Neuronal stem cell (in vitro differentiated cells): Measurements from ENCODE around the gene MLF2.

Source experiments
- DNase-seq: peaks from one replicate; pipeline ENCODE4 v3.0.0-alpha.2; 2013; ENCODE audit warnings: low spot score
- H2AFZ ChIP-seq: one replicate; pipeline ENCODE4 v1.6.1; 2013; ENCODE audit warnings: mild to moderate bottlenecking, low read length, inconsistent platforms
- H2AK5ac ChIP-seq: 2 replicates; pipeline ENCODE4 v1.6.1; 2013; ENCODE audit warnings: low read depth, mild to moderate bottlenecking, inconsistent platforms, low read length, moderate library complexity, mixed read lengths
- H2BK120ac ChIP-seq: 2 replicates; pipeline ENCODE4 v1.6.1; 2013; ENCODE audit warnings: low read depth, mild to moderate bottlenecking, inconsistent platforms, low read length, moderate library complexity, mixed read lengths
- H2BK12ac ChIP-seq: one replicate; pipeline ENCODE4 v1.6.1; 2013; ENCODE audit warnings: low read length, inconsistent platforms
- H2BK15ac ChIP-seq: 2 replicates; pipeline ENCODE4 v1.6.1; 2013; ENCODE audit warnings: mild to moderate bottlenecking, low read length, inconsistent platforms, mixed read lengths
- H2BK5ac ChIP-seq: one replicate; pipeline ENCODE4 v1.6.1; 2013; ENCODE audit warnings: inconsistent platforms, mild to moderate bottlenecking, low read length, moderate library complexity
- H3K14ac ChIP-seq: one replicate; pipeline ENCODE4 v1.6.1; 2013; ENCODE audit warnings: low read length, inconsistent platforms
- H3K18ac ChIP-seq: 2 replicates; pipeline ENCODE4 v1.6.1; 2013; ENCODE audit warnings: low read length, inconsistent platforms
- H3K23ac ChIP-seq: 2 replicates; pipeline ENCODE4 v1.6.1; 2013; ENCODE audit warnings: low read depth, mild to moderate bottlenecking, mixed read lengths, low read length, inconsistent platforms; ENCODE audit not compliant: poor library complexity
- H3K27ac ChIP-seq: replicated peaks from 3 replicates; pipeline ENCODE4 v1.5.1; 2013; ENCODE audit warnings: low read length, inconsistent platforms
- H3K27me3 ChIP-seq, 3 experiments: 2 replicates each; pipeline ENCODE4 v1.6.1; 2013; ENCODE audit warnings: low read length in 3 of 3, mild to moderate bottlenecking in 2 of 3, inconsistent platforms in 1 of 3, low read depth in 1 of 3, mixed read lengths in 1 of 3, moderate library complexity in 1 of 3; ENCODE audit not compliant: control insufficient read depth in 3 of 3, insufficient read depth in 3 of 3
- H3K36me3 ChIP-seq, 2 donors: replicated peaks in 1 of 2; 2 replicates each; pipeline ENCODE4 v1.6.1; 2013; ENCODE audit warnings: low read length in 2 of 2; ENCODE audit not compliant: control insufficient read depth in 2 of 2, insufficient read depth in 2 of 2
- H3K4ac ChIP-seq: 2 replicates; pipeline ENCODE4 v1.6.1; 2013; ENCODE audit warnings: inconsistent platforms, mild to moderate bottlenecking, low read length, moderate library complexity
- H3K4me1 ChIP-seq, 2 donors: 1 replicate in 1 of 2; 2 replicates in 1 of 2; pipeline ENCODE4 v1.6.1; 2013; ENCODE audit warnings: low read length in 2 of 2, low read depth in 1 of 2; ENCODE audit not compliant: control insufficient read depth in 2 of 2, insufficient read depth in 1 of 2
- H3K4me2 ChIP-seq: one replicate; pipeline ENCODE4 v1.6.1; 2013; ENCODE audit warnings: mild to moderate bottlenecking, low read length, inconsistent platforms; ENCODE audit not compliant: insufficient read depth, poor library complexity, severe bottlenecking
- H3K4me3 ChIP-seq, 2 donors: 2 replicates each; pipeline ENCODE4 v1.5.1; 2013; ENCODE audit warnings: low read length in 2 of 2, mild to moderate bottlenecking in 2 of 2, inconsistent platforms in 1 of 2, moderate library complexity in 1 of 2
- H3K79me1 ChIP-seq: one replicate; pipeline ENCODE4 v1.6.1; 2013; ENCODE audit warnings: low read depth, mild to moderate bottlenecking, inconsistent platforms, low read length, moderate library complexity
- H3K9ac ChIP-seq: one replicate; pipeline ENCODE4 v1.6.1; 2013; ENCODE audit warnings: mild to moderate bottlenecking, low read depth, low read length, inconsistent platforms; ENCODE audit not compliant: poor library complexity
- H3K9me3 ChIP-seq, 2 donors: replicated peaks in 1 of 2; 2 replicates each; pipeline versions ENCODE3 to v1.6.1; 2013; ENCODE audit warnings: low read length in 2 of 2, mild to moderate bottlenecking in 2 of 2, inconsistent platforms in 1 of 2, low read depth in 1 of 2, mixed read lengths in 1 of 2, moderate library complexity in 1 of 2; ENCODE audit not compliant: control insufficient read depth in 2 of 2, insufficient read depth in 1 of 2
- H4K8ac ChIP-seq: one replicate; pipeline ENCODE4 v1.6.1; 2013; ENCODE audit warnings: low read depth, mild to moderate bottlenecking, inconsistent platforms, low read length, moderate library complexity
- H4K91ac ChIP-seq: one replicate; pipeline ENCODE4 v1.6.1; 2013; ENCODE audit warnings: low read length, low read depth, mild to moderate bottlenecking, inconsistent platforms; ENCODE audit not compliant: poor library complexity
- WGBS, 2 donors: extraction: QIAGEN DNeasy Blood & Tissue Kit; methylation state at CpG; one replicate each; pipeline ENCODE4 v1.1.7; 2013; ENCODE audit warnings: missing lambda C conversion rate in 2 of 2, mixed read lengths in 1 of 2; ENCODE audit not compliant: insufficient read length in 2 of 2, insufficient replicate concordance in 1 of 2; ENCODE audit errors: extremely low coverage in 2 of 2; 5-methylcytosine and 5-hydroxymethylcytosine counted together

Gene MLF2

DNA sequence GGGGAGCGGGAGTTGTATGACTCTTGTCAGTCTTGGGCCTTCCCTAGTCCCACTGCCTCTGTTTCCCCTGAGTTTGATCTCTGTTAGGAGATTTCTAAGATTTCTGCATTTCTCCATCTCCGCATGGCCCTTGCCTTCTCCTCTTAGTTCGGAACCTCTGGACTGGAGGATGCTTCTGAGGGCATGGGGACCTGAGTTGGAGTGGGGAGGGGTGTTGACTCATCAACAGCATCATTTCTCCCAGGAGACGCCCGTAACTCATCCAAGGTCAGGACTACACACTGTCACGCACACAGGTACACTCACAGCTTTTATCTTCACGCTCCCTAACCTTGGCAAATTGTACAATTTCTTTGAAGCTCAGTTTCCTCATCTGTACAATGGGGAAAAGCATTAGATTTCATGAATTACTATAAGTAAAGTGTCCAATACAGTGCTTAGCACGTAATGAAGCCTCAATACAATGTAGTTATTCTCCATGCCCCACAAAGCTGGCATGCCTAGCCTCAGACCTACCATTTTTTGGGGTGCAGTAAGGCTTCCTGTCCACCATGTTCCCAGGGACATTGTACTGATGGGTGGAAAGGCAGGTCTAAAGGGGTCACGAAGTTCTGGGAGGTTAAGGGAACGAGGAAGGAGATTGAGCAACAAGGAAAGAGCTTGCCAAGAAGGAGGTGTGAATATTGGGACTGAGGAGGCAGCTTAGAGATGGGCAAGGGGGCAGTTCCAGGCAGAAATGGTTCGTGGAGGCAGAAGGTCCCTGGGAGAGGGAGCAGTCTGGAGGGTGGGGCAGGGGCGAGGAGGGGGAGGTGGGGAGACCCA lies 18.8 kb upstream of the MLF2 start:
- H3K9ac ChIP-seq, result peak overlapping the region; percentile 56
- peaks cover 0 to 4% of the 10 kb centered on the region in 2 donors for H3K9me3 ChIP-seq
- H3K4ac ChIP-seq, result no peak overlapping the region
- H3K4me3 ChIP-seq, result no peak overlapping the region
- peak overlapping the region; percentile 25 for H3K27ac ChIP-seq
- no peak overlapping the region for H2BK120ac ChIP-seq
- H3K4me2 ChIP-seq, result no peak overlapping the region
- no CpG with 5 or more reads among the region's 12 CpGs for WGBS, 2 donors
- peaks cover 41 to 71% of the 10 kb centered on the region in 2 donors for H3K36me3 ChIP-seq
- H2BK5ac ChIP-seq, result no peak overlapping the region
- peaks cover 0 to 2% (median 0%) of the 10 kb centered on the region in 3 experiments for H3K27me3 ChIP-seq
- no peak overlapping the region for H2BK15ac ChIP-seq
- no peak overlapping the region for H2BK12ac ChIP-seq
- no peak for DNase-seq
- peaks cover 8% of the 10 kb centered on the region for H3K79me1 ChIP-seq
- no peak overlapping the region for H3K14ac ChIP-seq
- no peak overlapping the region for H3K18ac ChIP-seq
- H4K8ac ChIP-seq, result no peak overlapping the region
- no peak overlapping the region for H2AK5ac ChIP-seq
- no peak overlapping the region for H4K91ac ChIP-seq
- H2AFZ ChIP-seq, result no peak overlapping the region
- H3K4me1 ChIP-seq, result peaks cover 27 to 38% of the 10 kb centered on the region in 2 donors
- no peak overlapping the region for H3K23ac ChIP-seq

DNA sequence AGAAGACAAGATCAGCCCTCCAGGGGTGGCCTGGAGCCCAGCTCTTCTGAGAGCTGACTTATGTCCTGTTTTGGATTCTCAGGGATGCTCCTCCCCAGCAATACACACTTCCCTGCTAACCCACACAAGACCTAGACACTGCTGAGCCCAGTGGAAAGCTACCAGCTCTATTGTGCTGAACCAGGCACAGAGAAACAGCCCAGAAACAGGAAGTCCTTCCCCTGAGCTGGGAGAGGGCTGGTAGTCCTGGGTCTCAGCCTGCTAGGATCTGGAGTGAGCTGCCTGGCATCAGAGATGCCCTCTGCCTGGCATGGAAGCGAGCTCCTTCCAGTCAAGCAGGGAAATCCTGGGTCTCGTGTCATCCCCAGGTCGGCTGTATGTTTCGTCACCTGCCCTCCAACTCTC lies 18.2 kb upstream of the MLF2 start:
- H4K91ac ChIP-seq, result no peak overlapping the region
- H3K14ac ChIP-seq, result no peak overlapping the region
- H2BK12ac ChIP-seq, result no peak overlapping the region
- H2BK120ac ChIP-seq, result no peak overlapping the region
- H3K18ac ChIP-seq, result peak overlapping the region; percentile 63
- H2BK5ac ChIP-seq, result no peak overlapping the region
- no peak overlapping the region for H4K8ac ChIP-seq
- H3K27ac ChIP-seq, result peak overlapping the region; percentile 52
- no peak for DNase-seq
- no peak overlapping the region for H3K4me2 ChIP-seq
- no peak overlapping the region for H3K9ac ChIP-seq
- H3K4ac ChIP-seq, result no peak overlapping the region
- no peak overlapping the region for H3K4me3 ChIP-seq
- peaks cover 0 to 2% (median 0%) of the 10 kb centered on the region in 3 experiments for H3K27me3 ChIP-seq
- no peak overlapping the region for H2BK15ac ChIP-seq
- peaks cover 0 to 4% of the 10 kb centered on the region in 2 donors for H3K9me3 ChIP-seq
- peaks cover 8% of the 10 kb centered on the region for H3K79me1 ChIP-seq
- H3K23ac ChIP-seq, result peak overlapping the region; percentile 47
- no CpG with 5 or more reads among the region's 4 CpGs for WGBS, 2 donors
- H3K4me1 ChIP-seq, result peaks cover 27 to 38% of the 10 kb centered on the region in 2 donors
- peaks cover 40 to 64% of the 10 kb centered on the region in 2 donors for H3K36me3 ChIP-seq
- H2AK5ac ChIP-seq, result no peak overlapping the region
- no peak overlapping the region for H2AFZ ChIP-seq

DNA sequence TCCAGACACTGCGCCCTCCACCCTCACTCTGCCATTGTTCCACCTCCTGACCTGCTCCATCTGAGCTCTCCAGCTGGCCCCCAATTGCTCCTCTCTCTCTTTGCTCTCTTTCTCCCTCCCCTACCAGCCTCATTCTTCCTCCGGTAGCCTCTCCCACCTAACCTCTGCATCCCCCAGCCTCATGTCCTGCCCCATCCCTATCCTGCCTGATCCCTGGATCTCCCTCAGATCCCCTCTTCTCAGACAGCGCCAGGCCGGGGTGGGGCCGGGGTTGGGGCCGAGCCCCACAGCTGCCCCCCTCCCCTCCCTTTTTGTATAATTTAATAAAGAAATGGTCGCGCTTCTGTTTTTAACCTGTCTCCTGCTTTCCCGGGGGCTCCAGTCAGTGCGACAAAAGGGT lies 17.7 kb upstream of the MLF2 start:
- no peak overlapping the region for H3K14ac ChIP-seq
- WGBS, 2 donors, result no CpG with 5 or more reads among the region's 10 CpGs
- no peak overlapping the region for H3K4me3 ChIP-seq
- no peak overlapping the region for H2BK5ac ChIP-seq
- no peak overlapping the region for H2AFZ ChIP-seq
- H3K27ac ChIP-seq, result peak overlapping the region; percentile 66
- no peak overlapping the region for H4K8ac ChIP-seq
- no peak overlapping the region for H4K91ac ChIP-seq
- H3K4me1 ChIP-seq, result peaks cover 29 to 40% of the 10 kb centered on the region in 2 donors
- peak overlapping the region; percentile 31 for H3K9ac ChIP-seq
- H3K4me2 ChIP-seq, result no peak overlapping the region
- no peak overlapping the region for H3K4ac ChIP-seq
- H3K18ac ChIP-seq, result no peak overlapping the region
- no peak overlapping the region for H2BK12ac ChIP-seq
- peak overlapping the region; percentile 47 for H3K23ac ChIP-seq
- H3K79me1 ChIP-seq, result peaks cover 8% of the 10 kb centered on the region
- H3K36me3 ChIP-seq, result peaks cover 37 to 59% of the 10 kb centered on the region in 2 donors
- peak overlapping the region; percentile 65 for H2AK5ac ChIP-seq
- peaks cover 0 to 2% (median 0%) of the 10 kb centered on the region in 3 experiments for H3K27me3 ChIP-seq
- peaks cover 0 to 4% of the 10 kb centered on the region in 2 donors for H3K9me3 ChIP-seq
- H2BK120ac ChIP-seq, result no peak overlapping the region
- no peak overlapping the region for H2BK15ac ChIP-seq
- DNase-seq, result no peak

DNA sequence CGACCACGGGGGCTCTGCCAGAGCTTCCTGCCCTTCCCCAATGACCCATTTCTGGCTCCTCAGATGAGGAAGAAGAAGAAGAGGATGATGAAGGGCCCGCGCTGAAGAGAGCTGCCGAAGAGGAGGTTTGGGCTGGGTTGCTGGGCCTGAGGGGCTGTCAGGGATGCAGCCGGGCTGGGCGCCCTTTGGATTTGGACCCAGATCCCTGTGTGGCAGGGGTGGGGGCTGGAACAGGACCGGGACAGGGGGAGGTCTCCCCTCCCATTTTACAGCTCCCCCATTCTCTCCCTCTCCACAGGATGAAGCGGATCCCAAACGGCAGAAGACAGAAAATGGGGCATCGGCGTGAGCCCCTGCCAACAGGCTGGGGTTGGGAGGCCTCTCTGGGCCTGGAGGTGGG lies 17.2 kb upstream of the MLF2 start:
- Histone ChIP-seq H2BK15ac (no peak overlapping the region), H3K4me1 (peaks cover 34 to 44% of the 10 kb centered on the region in 2 donors), H4K8ac (no peak overlapping the region), H3K27ac (peak overlapping the region; percentile 66), H2AFZ (no peak overlapping the region), H2AK5ac (peak overlapping the region; percentile 65), H3K27me3 (peaks cover 0 to 2% (median 0%) of the 10 kb centered on the region in 3 experiments), H3K4ac (no peak overlapping the region), H3K18ac (peak overlapping the region; percentile 90), H3K9ac (peak overlapping the region; percentile 31), H3K4me2 (no peak overlapping the region), H3K36me3 (peaks cover 32 to 54% of the 10 kb centered on the region in 2 donors), H2BK5ac (peak overlapping the region; percentile 56), H3K79me1 (peaks cover 8% of the 10 kb centered on the region), H2BK120ac (peak overlapping the region; percentile 16), H2BK12ac (no peak overlapping the region), H3K9me3 (peaks cover 0 to 4% of the 10 kb centered on the region in 2 donors), H3K23ac (no peak overlapping the region), H4K91ac (no peak overlapping the region), H3K14ac (no peak overlapping the region), H3K4me3 (no peak overlapping the region)
- no CpG with 5 or more reads among the region's 12 CpGs for WGBS, 2 donors
- no peak for DNase-seq
